LNCAP (cell line): ENCODE results near the gene TDP1.

Source experiments
- CTCF ChIP-seq: fragments of 450-650 bp; IDR thresholded peaks from 2 replicates; pipeline ENCODE4 v1.5.1; 2017; ENCODE audit warnings: mild to moderate bottlenecking

The TDP1 gene

DNA sequence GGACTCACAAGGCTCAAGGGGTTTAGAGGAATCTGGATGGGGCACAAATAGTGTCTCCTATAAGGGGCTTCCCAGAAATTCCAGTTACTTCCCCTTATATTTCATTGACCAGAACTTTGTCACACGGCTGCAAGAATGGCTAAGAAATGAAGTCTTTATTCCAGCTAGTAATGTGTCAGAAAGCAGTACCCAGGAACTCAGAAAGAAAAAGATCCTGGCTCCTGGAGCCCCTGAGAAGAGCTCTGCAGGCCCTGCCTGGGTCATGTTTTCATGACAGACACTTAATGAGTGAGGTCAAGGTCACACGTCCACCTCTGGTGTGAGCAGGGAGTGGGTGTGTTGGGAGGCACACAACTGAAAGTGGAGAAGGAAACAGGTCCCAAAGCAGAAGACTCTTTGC, 123.8 kb downstream of the TDP1 start:
- TF ChIP-seq CTCF = no peak

DNA sequence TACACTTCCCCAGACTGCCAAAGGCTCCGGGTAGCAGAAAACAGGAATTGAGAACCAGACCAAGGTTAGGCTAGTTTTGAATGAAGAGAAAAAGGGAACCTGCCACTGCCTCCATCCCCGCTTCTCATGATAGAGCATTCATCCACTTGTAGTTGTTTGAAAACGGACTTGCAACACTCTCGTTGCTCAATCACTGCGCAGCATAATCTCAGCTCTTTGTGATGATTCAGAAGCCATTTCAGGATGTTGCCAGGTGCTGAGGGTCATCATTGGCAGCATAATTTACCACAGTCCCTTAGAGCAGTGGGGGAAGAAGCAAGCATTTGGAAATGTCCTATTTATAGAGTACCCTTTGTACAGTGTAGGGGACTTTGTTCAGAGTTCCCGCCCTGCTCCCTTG, 131.7 kb downstream of the TDP1 start:
- TF ChIP-seq CTCF = no peak

DNA sequence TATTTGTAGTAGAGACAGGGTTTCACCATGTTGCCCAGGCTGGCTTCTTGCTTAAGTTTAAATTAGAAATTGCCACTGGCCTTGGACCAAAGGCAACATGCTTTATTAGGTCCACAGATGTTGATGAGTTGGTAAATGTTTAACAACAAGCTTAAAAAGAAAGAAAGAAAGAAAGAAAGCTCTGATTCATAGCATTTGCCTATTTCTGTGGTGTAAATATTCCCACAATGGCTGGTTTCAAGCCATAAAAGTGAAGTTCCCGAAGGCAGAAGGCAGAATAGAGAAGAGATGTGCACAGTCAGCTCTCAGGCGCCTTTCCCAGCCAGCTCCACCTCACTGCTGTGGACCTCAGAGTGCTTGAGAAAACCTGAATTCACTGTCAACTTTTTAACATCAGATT, 132.4 kb downstream of the TDP1 start:
- TF ChIP-seq CTCF = no peak

GRCh38 chr14:90091393-90091792, 135.7 kb downstream of the TDP1 start:
- TF ChIP-seq CTCF = no peak

DNA sequence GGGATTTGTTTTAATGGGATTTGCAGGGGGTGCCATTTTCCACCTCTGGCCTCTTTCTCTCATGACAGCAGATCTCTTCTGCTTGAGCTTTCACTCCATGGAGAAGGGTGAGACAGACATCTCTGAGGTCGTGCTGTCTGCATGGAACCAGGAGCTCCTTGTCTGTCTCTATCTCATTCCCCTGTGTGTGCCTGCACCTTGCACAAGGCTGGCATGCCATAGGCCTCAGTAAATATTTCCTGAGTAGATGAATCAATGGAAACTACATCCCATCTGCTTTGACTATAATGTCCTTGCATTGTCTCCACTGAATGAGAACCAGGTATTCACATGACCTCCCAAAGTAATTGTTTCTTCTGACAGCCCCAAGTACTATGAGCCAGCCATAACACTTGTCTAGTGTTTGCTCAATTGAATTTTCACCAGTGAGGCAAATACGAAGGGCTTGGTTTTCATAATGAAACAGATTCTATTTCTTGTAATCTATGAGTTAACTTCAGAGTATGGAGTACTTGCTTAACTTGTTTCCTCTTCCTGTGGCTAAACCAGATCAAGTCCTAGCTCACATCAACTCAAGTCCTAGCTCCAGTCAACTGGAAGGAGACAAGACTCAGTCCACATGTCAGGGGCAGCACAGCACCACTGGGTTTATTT, 138.3 kb downstream of the TDP1 start:
- TF ChIP-seq CTCF = no peak
